ENCODE data around the gene PLCB1. TPM values are rescaled to one million over a fixed set of nuclear protein-coding genes. Genes with fewer than 3 reads are reported as not detected.

The PLCB1 gene
- total and polyA plus RNA-seq, 2 experiments from 2014 or later = 8.0 to 17.6 TPM

DNA sequence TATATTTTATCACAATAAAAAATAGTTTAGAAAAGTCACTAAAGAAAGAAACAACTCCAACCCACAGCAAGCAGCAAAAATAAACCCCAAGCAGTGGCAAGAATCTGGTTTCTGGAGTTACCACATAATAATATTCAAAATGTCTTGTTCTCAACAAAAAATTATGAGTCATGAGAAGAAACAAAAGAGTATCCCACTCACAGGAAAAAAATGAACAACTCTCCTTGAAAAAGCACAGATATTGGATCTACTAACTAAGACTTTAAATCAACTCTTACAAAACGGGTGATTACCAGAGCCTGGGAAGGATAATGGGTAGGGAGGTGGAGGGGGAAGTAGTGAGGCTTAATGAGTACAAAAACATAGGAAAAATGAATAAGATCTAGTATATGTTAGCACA, 425.6 kb downstream of the PLCB1 start:
- no peaks in the 10 kb centered on the region for H3K9me3 ChIP-seq (ENCODE audit: low read depth)
- no peak overlapping the region for H3K27ac ChIP-seq
- H3K4me3 ChIP-seq = no peak overlapping the region
- TF ChIP-seq, protein P1, sequence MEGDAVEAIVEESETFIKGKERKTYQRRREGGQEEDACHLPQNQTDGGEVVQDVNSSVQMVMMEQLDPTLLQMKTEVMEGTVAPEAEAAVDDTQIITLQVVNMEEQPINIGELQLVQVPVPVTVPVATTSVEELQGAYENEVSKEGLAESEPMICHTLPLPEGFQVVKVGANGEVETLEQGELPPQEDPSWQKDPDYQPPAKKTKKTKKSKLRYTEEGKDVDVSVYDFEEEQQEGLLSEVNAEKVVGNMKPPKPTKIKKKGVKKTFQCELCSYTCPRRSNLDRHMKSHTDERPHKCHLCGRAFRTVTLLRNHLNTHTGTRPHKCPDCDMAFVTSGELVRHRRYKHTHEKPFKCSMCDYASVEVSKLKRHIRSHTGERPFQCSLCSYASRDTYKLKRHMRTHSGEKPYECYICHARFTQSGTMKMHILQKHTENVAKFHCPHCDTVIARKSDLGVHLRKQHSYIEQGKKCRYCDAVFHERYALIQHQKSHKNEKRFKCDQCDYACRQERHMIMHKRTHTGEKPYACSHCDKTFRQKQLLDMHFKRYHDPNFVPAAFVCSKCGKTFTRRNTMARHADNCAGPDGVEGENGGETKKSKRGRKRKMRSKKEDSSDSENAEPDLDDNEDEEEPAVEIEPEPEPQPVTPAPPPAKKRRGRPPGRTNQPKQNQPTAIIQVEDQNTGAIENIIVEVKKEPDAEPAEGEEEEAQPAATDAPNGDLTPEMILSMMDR (IDR thresholded peaks at IDR 0.05; ENCODE audit: low read depth, low read length) = no peak
- no peaks in the 10 kb centered on the region for H3K27me3 ChIP-seq
- peak in 1 of 2 donors; percentile 51 for DNase-seq (ENCODE audit: low read depth in 1 of 2, low spot score in 1 of 2)
- H3K4me1 ChIP-seq (ENCODE audit: low read depth) = no peaks in the 10 kb centered on the region
- H3K36me3 ChIP-seq = no peaks in the 10 kb centered on the region

DNA sequence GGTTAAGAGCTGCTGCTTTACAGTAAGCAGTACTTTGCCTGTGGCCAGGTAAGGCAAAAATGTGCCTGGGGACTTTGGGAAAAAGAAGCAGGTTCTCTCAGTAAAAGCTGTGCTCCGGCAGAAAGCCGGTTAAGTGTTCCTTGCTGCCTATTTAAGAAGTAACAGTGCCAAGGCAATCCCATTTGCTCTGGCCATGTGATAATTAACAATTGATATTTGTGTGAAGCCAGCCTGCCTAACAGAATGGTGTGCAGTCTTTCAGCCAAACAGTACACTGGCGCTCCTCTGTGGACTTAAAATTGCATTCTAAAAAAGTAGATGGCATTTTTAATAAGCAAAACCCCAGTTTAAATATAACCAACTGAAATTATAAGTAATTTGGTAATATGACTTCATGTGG, 430.3 kb downstream of the PLCB1 start:
- no peak overlapping the region for H3K4me3 ChIP-seq
- H3K4me1 ChIP-seq (ENCODE audit: low read depth) = no peaks in the 10 kb centered on the region
- H3K27me3 ChIP-seq = no peaks in the 10 kb centered on the region
- no peak for DNase-seq (ENCODE audit: low read depth in 1 of 2, low spot score in 1 of 2)
- no peak overlapping the region for H3K27ac ChIP-seq
- TF ChIP-seq, protein P1 (IDR thresholded peaks at IDR 0.05; ENCODE audit: low read depth, low read length) = no peak
- H3K36me3 ChIP-seq = no peaks in the 10 kb centered on the region
- no peaks in the 10 kb centered on the region for H3K9me3 ChIP-seq (ENCODE audit: low read depth)

DNA sequence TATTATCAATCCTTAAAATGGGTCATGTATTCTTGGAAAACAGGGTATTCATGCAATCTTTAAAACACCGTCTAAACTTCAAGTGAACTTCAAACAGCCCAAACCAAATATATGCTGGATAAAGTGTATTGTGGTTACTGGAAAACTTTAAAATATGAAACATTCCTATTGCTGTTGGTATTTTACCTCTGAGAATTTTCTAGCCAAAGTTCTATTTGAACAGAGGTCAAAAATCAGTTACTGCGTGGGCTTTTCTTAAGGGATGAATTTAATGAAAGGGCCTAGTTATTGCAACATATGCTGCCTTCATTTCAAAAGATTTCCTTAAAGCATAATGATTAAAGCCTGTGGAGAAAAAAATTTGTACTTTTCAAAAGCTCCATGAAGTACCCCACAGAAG, 436.0 kb downstream of the PLCB1 start:
- Histone ChIP-seq H3K36me3 (no peaks in the 10 kb centered on the region), H3K9me3 (ENCODE audit: low read depth) (no peaks in the 10 kb centered on the region), H3K4me3 (no peak overlapping the region), H3K27me3 (no peaks in the 10 kb centered on the region), H3K27ac (no peak overlapping the region), H3K4me1 (ENCODE audit: low read depth) (no peaks in the 10 kb centered on the region)
- TF ChIP-seq, protein P1 (IDR thresholded peaks at IDR 0.05; ENCODE audit: low read depth, low read length) = no peak
- DNase-seq (ENCODE audit: low read depth in 1 of 2, low spot score in 1 of 2) = peak in 1 of 2 donors; percentile 88

DNA sequence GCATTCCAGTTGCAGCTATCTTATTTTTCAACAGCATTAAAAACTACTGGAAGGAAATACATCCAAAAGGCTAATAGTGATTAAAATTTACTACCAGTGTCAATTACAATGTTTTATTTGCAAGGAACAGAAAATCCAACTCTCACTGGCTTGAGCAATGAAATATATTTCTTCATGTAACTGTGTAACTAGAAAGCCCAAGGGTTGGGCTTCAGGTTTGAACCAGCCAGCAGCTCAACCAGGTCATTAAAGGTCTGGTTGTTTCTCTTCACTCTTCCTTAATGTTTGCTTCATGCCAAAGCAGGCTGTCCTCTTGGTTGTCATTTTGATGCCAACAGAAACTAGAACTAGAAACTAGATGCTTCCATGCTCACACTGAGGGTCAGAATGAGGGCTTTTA, 437.7 kb downstream of the PLCB1 start:
- H3K9me3 ChIP-seq (ENCODE audit: low read depth) = no peaks in the 10 kb centered on the region

DNA sequence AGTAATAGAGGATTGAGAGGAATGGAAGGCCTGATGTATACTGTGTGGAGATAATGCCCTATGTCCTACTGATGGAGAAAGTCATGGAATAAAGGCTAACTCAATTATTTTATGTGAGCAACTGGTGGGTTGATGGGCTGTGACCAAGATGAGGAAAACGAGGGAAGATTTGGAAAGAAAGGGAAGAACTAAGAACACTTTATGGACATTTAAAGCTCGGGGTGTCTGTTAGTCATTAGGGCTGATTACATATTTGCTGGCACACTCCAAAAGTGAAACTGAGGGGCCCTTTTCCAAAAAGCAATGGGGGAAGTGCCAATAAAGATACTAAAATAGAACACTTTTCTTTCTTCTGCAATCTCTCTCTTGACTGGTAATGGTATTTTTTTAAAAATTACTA, 439.5 kb downstream of the PLCB1 start:
- Histone ChIP-seq H3K4me3 (no peak overlapping the region), H3K9me3 (ENCODE audit: low read depth) (no peaks in the 10 kb centered on the region), H3K4me1 (ENCODE audit: low read depth) (no peaks in the 10 kb centered on the region), H3K27me3 (no peaks in the 10 kb centered on the region), H3K36me3 (no peaks in the 10 kb centered on the region), H3K27ac (no peak overlapping the region)
- TF ChIP-seq, protein P1 (IDR thresholded peaks at IDR 0.05; ENCODE audit: low read depth, low read length) = no peak
- DNase-seq (ENCODE audit: low read depth in 1 of 2, low spot score in 1 of 2) = no peak

More for the DNA sequence above, 437.7 kb downstream of the PLCB1 start:
- Histone ChIP-seq H3K27me3 (no peaks in the 10 kb centered on the region), H3K36me3 (no peaks in the 10 kb centered on the region), H3K27ac (no peak overlapping the region), H3K4me3 (no peak overlapping the region), H3K4me1 (ENCODE audit: low read depth) (no peaks in the 10 kb centered on the region)
- TF ChIP-seq, protein P1 (IDR thresholded peaks at IDR 0.05; ENCODE audit: low read depth, low read length) = no peak
- DNase-seq (ENCODE audit: low read depth in 1 of 2, low spot score in 1 of 2) = no peak

DNA sequence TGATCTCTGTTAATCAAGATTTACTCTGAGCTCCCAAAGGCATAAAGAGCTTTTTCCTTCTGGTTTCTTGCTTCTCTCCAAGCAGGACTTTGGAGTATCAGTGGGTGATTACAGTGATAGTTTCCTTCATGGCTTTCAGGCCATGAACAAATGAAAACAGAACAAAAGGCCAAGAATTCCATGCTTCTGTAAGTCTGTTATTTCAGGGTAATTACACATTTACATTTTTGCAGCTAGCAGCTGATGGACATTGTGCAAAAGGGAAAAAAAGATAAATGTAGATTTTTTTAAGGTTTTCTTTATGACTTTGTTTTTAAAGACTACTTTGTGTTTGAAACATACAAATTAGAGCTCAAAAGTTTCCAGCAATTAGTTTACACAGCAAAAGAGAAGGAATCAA, 441.6 kb downstream of the PLCB1 start:
- Histone ChIP-seq H3K9me3 (ENCODE audit: low read depth) (no peaks in the 10 kb centered on the region), H3K4me1 (ENCODE audit: low read depth) (no peaks in the 10 kb centered on the region), H3K27ac (no peak overlapping the region), H3K36me3 (no peaks in the 10 kb centered on the region), H3K4me3 (no peak overlapping the region), H3K27me3 (no peaks in the 10 kb centered on the region)
- TF ChIP-seq, protein P1 (IDR thresholded peaks at IDR 0.05; ENCODE audit: low read depth, low read length) = no peak
- DNase-seq (ENCODE audit: low read depth in 1 of 2, low spot score in 1 of 2) = no peak
